ENCODE results near the gene FITM1.

DNA sequence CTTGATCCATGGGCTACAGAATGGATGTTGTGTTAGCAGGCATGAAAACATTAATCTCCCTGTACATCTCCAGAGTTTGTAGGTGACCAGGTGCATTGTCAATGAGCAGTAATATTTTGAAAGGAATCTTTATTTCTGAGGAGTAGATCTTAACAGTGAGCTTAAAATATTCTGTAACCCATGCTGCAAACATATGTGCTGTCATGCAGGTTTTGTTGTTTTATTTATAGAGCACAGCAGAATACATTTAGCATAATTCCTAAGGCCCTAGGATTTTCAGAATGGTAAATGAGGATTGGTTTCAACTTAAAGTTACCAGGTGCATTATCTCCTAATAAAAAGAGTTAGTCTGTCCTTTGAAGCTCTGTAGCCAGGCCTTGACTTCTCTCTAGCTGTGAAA is 3.5 kb upstream of the FITM1 start:
- TF ChIP-seq BHLHE40 (IDR thresholded peaks at IDR 0.05; ENCODE audit: borderline replicate concordance) (no peak), HDGF (IDR thresholded peaks at IDR 0.05; ENCODE audit: borderline replicate concordance) (no peak), SP1 (IDR thresholded peaks at IDR 0.05) (no peak), NFRKB (IDR thresholded peaks at IDR 0.05) (no peak), ELF4 (IDR thresholded peaks at IDR 0.05) (no peak)
